GM19438 (cell line): Measurements from ENCODE around the gene CAMTA1.
"Not testable (repeated sequence)": the region's sequence is repeated elsewhere in the genome, so short reads cannot be mapped to it uniquely, and the experiment has no call there.

Source experiments
- ATAC-seq: cut with Tn5 transposase; IDR thresholded peaks from one replicate; pipeline ENCODE4 v1.9.1; 2021; ENCODE audit warnings: low read depth; ENCODE audit not compliant: unreplicated experiment

The CAMTA1 gene

GRCh38 chr1:6809461-6809860, 24.2 kb downstream of the CAMTA1 start:
- no peak for ATAC-seq

- not testable (repeated sequence) for ATAC-seq
Observed at GRCh38 chr1:6810146-6810734, 25.0 kb downstream of the CAMTA1 start.

GRCh38 chr1:6811583-6811982, 26.3 kb downstream of the CAMTA1 start:
- no peak for ATAC-seq

GRCh38 chr1:6813165-6813564, 27.9 kb downstream of the CAMTA1 start:
- no peak for ATAC-seq

GRCh38 chr1:6815726-6816125, 30.5 kb downstream of the CAMTA1 start:
- no peak for ATAC-seq

GRCh38 chr1:6819246-6820040, 34.2 kb downstream of the CAMTA1 start:
- ATAC-seq = no peak

- no peak for ATAC-seq
Observed at GRCh38 chr1:6820899-6821298, 35.6 kb downstream of the CAMTA1 start.

GRCh38 chr1:6822530-6823359, 37.5 kb downstream of the CAMTA1 start:
- no peak for ATAC-seq

GRCh38 chr1:6823793-6824192, 38.5 kb downstream of the CAMTA1 start:
- ATAC-seq = no peak

- no peak for ATAC-seq
Observed at GRCh38 chr1:6824665-6825368, 39.6 kb downstream of the CAMTA1 start.

GRCh38 chr1:6825828-6826227, 40.6 kb downstream of the CAMTA1 start:
- no peak for ATAC-seq

GRCh38 chr1:6827079-6827478, 41.8 kb downstream of the CAMTA1 start:
- ATAC-seq = no peak

GRCh38 chr1:6827630-6828165, 42.4 kb downstream of the CAMTA1 start:
- no peak for ATAC-seq

GRCh38 chr1:6831366-6831765, 46.1 kb downstream of the CAMTA1 start:
- ATAC-seq = no peak

- ATAC-seq = not testable (repeated sequence)
Observed at GRCh38 chr1:6832006-6832405, 46.8 kb downstream of the CAMTA1 start.

GRCh38 chr1:6832531-6833188, 47.4 kb downstream of the CAMTA1 start:
- no peak for ATAC-seq

GRCh38 chr1:6833804-6834203, 48.5 kb downstream of the CAMTA1 start:
- ATAC-seq = no peak

GRCh38 chr1:6834366-6834765, 49.1 kb downstream of the CAMTA1 start:
- no peak for ATAC-seq

GRCh38 chr1:6835139-6835538, 49.9 kb downstream of the CAMTA1 start:
- no peak for ATAC-seq

- no peak for ATAC-seq
Observed at GRCh38 chr1:6842301-6842700, 57.0 kb downstream of the CAMTA1 start.
